B cell (primary cell): ENCODE measurements around the gene TRIO. TPM values are rescaled to one million over a fixed set of nuclear protein-coding genes. Genes with fewer than 3 reads are reported as not detected.

Experiments used
- ATAC-seq: fragments of 200-7000 bp; cut with Tn5 transposase; one replicate; pipeline ENCODE4 v1.10.0; 2021; ENCODE audit warnings: low read depth, mild to moderate bottlenecking, moderate number of reproducible peaks, moderate library complexity
- CTCF ChIA-PET: fragments of 350-600 bp; sonication (Branson Sonifier 250); formaldehyde crosslinking; loops from one replicate; lab custom pipeline; 2021; ENCODE audit warnings: antibody characterized with exemption, inconsistent platforms; lab: Charles Lee
- POLR2A ChIA-PET: fragments of 350-600 bp; sonication (Branson Sonifier 250); formaldehyde crosslinking; loops from one replicate; lab custom pipeline; 2021; ENCODE audit warnings: antibody characterized with exemption; lab: Charles Lee
- DNase-seq: peaks from one replicate; pipeline ENCODE4 v3.0.0; 2013
- H2AFZ ChIP-seq: 2 replicates; pipeline ENCODE4 v1.6.1; 2012; ENCODE audit warnings: mild to moderate bottlenecking, low read depth, low read length; ENCODE audit not compliant: insufficient read depth, poor library complexity, severe bottlenecking
- H3K27ac ChIP-seq, 2 donors: 1 replicate in 1 of 2; 2 replicates in 1 of 2; pipeline ENCODE4 v1.5.1; 2012 to 2013; ENCODE audit warnings: low read length in 2 of 2, mild to moderate bottlenecking in 2 of 2, moderate library complexity in 1 of 2
- H3K27me3 ChIP-seq, 4 experiments: fragments of 200-600 bp in 1 of 4; sonication (generic) in 1 of 4; replicated peaks in 1 of 4; 1 replicate in 2 of 4; 2 replicates in 2 of 4; pipeline versions ENCODE4 v1.6.1 to v1.7.0; 2013 to 2016; ENCODE audit warnings: low read length in 3 of 4, mild to moderate bottlenecking in 2 of 4, mixed read lengths in 1 of 4, moderate library complexity in 1 of 4; ENCODE audit not compliant: insufficient read depth in 4 of 4, control insufficient read depth in 3 of 4; ENCODE audit errors: control extremely low read depth in 1 of 4
- H3K36me3 ChIP-seq, 2 experiments: replicated peaks in 1 of 2; 1 replicate in 1 of 2; 2 replicates in 1 of 2; pipeline versions ENCODE4 v1.6.1 to v1.7.1; 2013; ENCODE audit warnings: low read length in 1 of 2; ENCODE audit not compliant: insufficient read depth in 2 of 2, control insufficient read depth in 1 of 2; ENCODE audit errors: control extremely low read depth in 1 of 2, extremely low read depth in 1 of 2
- H3K4me1 ChIP-seq, 2 donors: fragments of 200-600 bp in 1 of 2; sonication (generic) in 1 of 2; 1 replicate in 1 of 2; 2 replicates in 1 of 2; pipeline versions ENCODE4 v1.5.1 to v1.6.1; 2013 to 2017; ENCODE audit warnings: low read length in 2 of 2; ENCODE audit not compliant: control insufficient read depth in 2 of 2, insufficient read depth in 2 of 2
- H3K4me2 ChIP-seq: replicated peaks from 2 replicates; pipeline ENCODE3; 2012; ENCODE audit warnings: mild to moderate bottlenecking, low read depth, low read length; ENCODE audit not compliant: poor library complexity, severe bottlenecking
- H3K4me3 ChIP-seq, 5 experiments: fragments of 200-600 bp in 1 of 5; sonication (generic) in 1 of 5; 1 replicate in 3 of 5; 2 replicates in 2 of 5; pipeline versions ENCODE4 v1.5.1 to v1.7.0; 2011 to 2016; ENCODE audit warnings: low read length in 4 of 5, mild to moderate bottlenecking in 4 of 5, low read depth in 2 of 5, control low read depth in 1 of 5, moderate library complexity in 1 of 5; ENCODE audit not compliant: insufficient read depth in 1 of 5; ENCODE audit errors: control extremely low read depth in 1 of 5, extremely low read depth in 1 of 5
- H3K79me2 ChIP-seq: fragments of 200-600 bp; sonication (generic); one replicate; pipeline ENCODE4 v1.6.0; 2016; ENCODE audit warnings: low read length; ENCODE audit not compliant: control insufficient read depth, insufficient read depth
- H3K9ac ChIP-seq: fragments of 200-600 bp; sonication (generic); 2 replicates; pipeline ENCODE4 v1.6.1; 2017; ENCODE audit warnings: mild to moderate bottlenecking, low read length, moderate library complexity
- H3K9me3 ChIP-seq, 3 donors: one replicate each; pipeline versions ENCODE4 v1.6.1 to v1.7.1; 2013; ENCODE audit warnings: low read length in 2 of 3; ENCODE audit not compliant: control insufficient read depth in 2 of 3, insufficient read depth in 1 of 3; ENCODE audit errors: control extremely low read depth in 1 of 3
- H4K20me1 ChIP-seq: 2 replicates; pipeline ENCODE4 v1.6.0; 2012; ENCODE audit warnings: mild to moderate bottlenecking, low read length; ENCODE audit not compliant: insufficient read depth, control insufficient read depth, poor library complexity, severe bottlenecking
- H3K27ac Mint-ChIP-seq: one replicate; pipeline ENCODE4 v1.8.0; 2021; ENCODE audit warnings: mixed read lengths
- H3K27me3 Mint-ChIP-seq: one replicate; pipeline ENCODE4 v1.8.0; 2021; ENCODE audit warnings: mixed read lengths
- H3K4me1 Mint-ChIP-seq: one replicate; pipeline ENCODE4 v1.8.0; 2021; ENCODE audit warnings: mixed read lengths
- H3K4me3 Mint-ChIP-seq: one replicate; pipeline ENCODE4 v1.8.0; 2021; ENCODE audit warnings: mixed read lengths
- H3K9me3 Mint-ChIP-seq: one replicate; pipeline ENCODE4 v1.8.0; 2022; ENCODE audit warnings: mixed read lengths; ENCODE audit not compliant: insufficient read depth
- CTCF ChIP-seq: fragments of 200-600 bp; IDR thresholded peaks from one replicate; pipeline ENCODE4 v1.8.0; 2022; ENCODE audit warnings: antibody characterized with exemption, mild to moderate bottlenecking
- EZH2 ChIP-seq: IDR thresholded peaks from 2 replicates; pipeline ENCODE4 v1.6.1; 2012; ENCODE audit warnings: borderline replicate concordance, low read depth, mild to moderate bottlenecking, moderate library complexity, low read length; ENCODE audit not compliant: insufficient read depth, poor library complexity, severe bottlenecking
- whole genome bisulfite sequencing: methylation state at CpG from one replicate; pipeline ENCODE4 v1.1.5; 2013; ENCODE audit warnings: missing lambda C conversion rate; ENCODE audit not compliant: insufficient coverage; 5-methylcytosine and 5-hydroxymethylcytosine counted together
- intact Hi-C: fragments of 100-400 bp; cut with micrococcal nuclease; formaldehyde crosslinking; loops from one replicate; pipeline ENCODE4 v1.10.0; 2022
- polyA plus RNA-seq: library from polyadenylated mRNA; depleted of rRNA; stranded (reverse); fragments of >200 nt; gene quantifications from 2 replicates; pipeline ENCODE4 v1.2.3, GENCODE V29; 2012
- total RNA-seq, 2 donors: library from RNA; stranded (reverse); fragments of 120-200 nt in 1 of 2; gene quantifications; 1 replicate in 1 of 2; 2 replicates in 1 of 2; pipeline versions ENCODE4 v1.2.3 to v1.2.4, GENCODE V29; 2013 to 2022

The TRIO gene
- total and polyA plus RNA-seq, 2 donors (not counting 1 experiment from before 2014, with no cell fraction given), result 90.5 to 479 TPM

GRCh38 chr5:14429101-14430050 is 286.2 kb downstream of the TRIO start:
- no peaks in the 10 kb centered on the region for H3K9me3 Mint-ChIP-seq
- peaks cover 1 to 36% of the 10 kb centered on the region in 2 experiments for H3K36me3 ChIP-seq
- H3K4me3 ChIP-seq, result no peak overlapping the region
- ChIA-PET CTCF (no interaction called here), POLR2A (no interaction called here)
- H3K4me1 Mint-ChIP-seq, result no peaks in the 10 kb centered on the region
- no peak overlapping the region for H3K9ac ChIP-seq
- DNase-seq (no peak), ATAC-seq (no peak)
- TF ChIP-seq EZH2 (no peak), CTCF (no peak)
- H3K79me2 ChIP-seq, result no peaks in the 10 kb centered on the region
- no peaks in the 10 kb centered on the region for H3K4me1 ChIP-seq
- 91% methylated on average over 6 of the region's 13 CpGs for WGBS
- H3K27ac Mint-ChIP-seq, result no peak overlapping the region
- H3K27me3 Mint-ChIP-seq, result no peaks in the 10 kb centered on the region
- no peak overlapping the region for H3K4me3 Mint-ChIP-seq
- H4K20me1 ChIP-seq, result peaks cover 5% of the 10 kb centered on the region
- intact Hi-C loops, result no loop called here
- H3K9me3 ChIP-seq, result no peaks in the 10 kb centered on the region
- H3K27me3 ChIP-seq, result no peaks in the 10 kb centered on the region
- H3K27ac ChIP-seq, result no peak overlapping the region
- H3K4me2 ChIP-seq, result no peak overlapping the region
- H2AFZ ChIP-seq, result no peak overlapping the region

- H4K20me1 ChIP-seq, result no peaks in the 10 kb centered on the region
- no peak overlapping the region for H3K4me2 ChIP-seq
- TF ChIP-seq CTCF (no peak), EZH2 (no peak)
- ATAC-seq (no peak), DNase-seq (no peak)
- no peaks in the 10 kb centered on the region for H3K27me3 ChIP-seq
- no peaks in the 10 kb centered on the region for H3K4me1 ChIP-seq
- H3K4me3 ChIP-seq, result no peak overlapping the region
- Mint-ChIP-seq H3K4me1 (no peaks in the 10 kb centered on the region), H3K4me3 (no peak overlapping the region), H3K27ac (no peak overlapping the region), H3K27me3 (no peaks in the 10 kb centered on the region), H3K9me3 (no peaks in the 10 kb centered on the region)
- H3K36me3 ChIP-seq, result peaks cover 4 to 27% of the 10 kb centered on the region in 2 experiments
- WGBS, result 100% methylated on average over 1 of the region's 1 CpG
- intact Hi-C loops, result no loop called here
- CTCF ChIA-PET, result no interaction called here
- no peak overlapping the region for H3K27ac ChIP-seq
- POLR2A ChIA-PET, result interaction anchor here (0.6 kb wide), 1 partner anchor 260 kb away, joined by 5 read pairs; no protein-coding TSS in a partner anchor
- no peaks in the 10 kb centered on the region for H3K9me3 ChIP-seq
- H2AFZ ChIP-seq, result no peak overlapping the region
- H3K79me2 ChIP-seq, result no peaks in the 10 kb centered on the region
- H3K9ac ChIP-seq, result no peak overlapping the region
Observed at GRCh38 chr5:14431534-14431933, 288.4 kb downstream of the TRIO start.
